Transverse colon (tissue), 4 donors: ENCODE results near the gene OR2L2. TPM values are rescaled to one million over a fixed set of nuclear protein-coding genes. Genes with fewer than 3 reads are reported as not detected.

ENCODE experiments used
- DNase-seq: peaks from one replicate; pipeline ENCODE4 v3.0.0-alpha.2; 2019
- H3K27ac ChIP-seq, 4 donors: fragments of 200-600 bp; sonication (generic); 2 replicates each; pipeline ENCODE4 v1.5.1; 2016 to 2018; ENCODE audit warnings: inconsistent platforms in 4 of 4
- H3K27me3 ChIP-seq: fragments of 200-600 bp; sonication (generic); 2 replicates; pipeline ENCODE4 v1.5.1; 2017; ENCODE audit warnings: inconsistent platforms
- H3K36me3 ChIP-seq, 4 donors: fragments of 200-600 bp; sonication (generic); 2 replicates each; pipeline ENCODE4 v1.5.1; 2017 to 2019; ENCODE audit warnings: inconsistent platforms in 4 of 4
- H3K4me1 ChIP-seq, 4 donors: fragments of 200-600 bp; sonication (generic); 2 replicates each; pipeline ENCODE4 v1.5.1; 2017 to 2020; ENCODE audit warnings: inconsistent platforms in 4 of 4
- H3K4me3 ChIP-seq, 4 donors: fragments of 200-600 bp; sonication (generic); 1 replicate in 1 of 4; 2 replicates in 3 of 4; pipeline versions ENCODE4 v1.5.1 to v1.6.1; 2017 to 2019; ENCODE audit warnings: inconsistent platforms in 4 of 4
- H3K9me3 ChIP-seq, 2 donors: fragments of 200-600 bp; sonication (generic); 2 replicates each; pipeline ENCODE4 v1.5.1; 2017 to 2019; ENCODE audit warnings: inconsistent platforms in 2 of 2
- CTCF ChIP-seq, 5 experiments: fragments of 200-600 bp in 3 of 5; fragments of 450-650 bp in 2 of 5; sonication (generic) in 3 of 5; IDR thresholded peaks; 1 replicate in 2 of 5; 2 replicates in 3 of 5; pipeline ENCODE4 v1.5.1; 2016 to 2017; ENCODE audit warnings: antibody characterized with exemption in 5 of 5, inconsistent platforms in 3 of 5, mild to moderate bottlenecking in 2 of 5, moderate library complexity in 1 of 5
- EP300 ChIP-seq: sonication (generic); formaldehyde crosslinking; IDR thresholded peaks from one replicate; pipeline ENCODE4 v1.6.1; 2017; ENCODE audit warnings: antibody characterized with exemption, low read depth
- POLR2A ChIP-seq: fragments of 450-650 bp; IDR thresholded peaks from one replicate; pipeline ENCODE4 v1.6.1; 2016; ENCODE audit warnings: antibody characterized with exemption, mild to moderate bottlenecking, moderate library complexity
- POLR2AphosphoS5 ChIP-seq, 3 donors: sonication (generic); formaldehyde crosslinking; IDR thresholded peaks; one replicate each; pipeline ENCODE4 v1.6.1; 2016; ENCODE audit warnings: antibody characterized with exemption in 3 of 3
- WGBS, 2 donors: methylation state at CpG; one replicate each; pipeline ENCODE4 v1.1.5; 2018; ENCODE audit warnings: low coverage in 1 of 2; 5-methylcytosine and 5-hydroxymethylcytosine counted together
- in situ Hi-C, 4 donors: fragments of 200-750 bp; cut with MboI; loops; one replicate each; pipeline versions ENCODE4 v1.15.0 to v1.15.1; 2017; ENCODE audit warnings: low sequenced_read_pairs in 3 of 4, low pct_ligation_motif_present in 1 of 4, low pct_unique_long_range_greater_than_20kb in 1 of 4
- intact Hi-C: fragments of 100-400 bp; cut with DNase I; formaldehyde crosslinking; loops from one replicate; pipeline ENCODE4 v1.15.1; 2023; ENCODE audit warnings: low total_unique reads
- total RNA-seq, 4 donors: library from RNA; depleted of rRNA; stranded (reverse); fragments of >200 nt; gene quantifications; one replicate each; pipeline ENCODE4 v1.1.0, GENCODE V29; 2016

OR2L2 gene
- 1 to 10 TPM in 1 of 4 donors, under 1 TPM in 1, not detected in 2; 0.16 to 1.5 TPM for total RNA-seq

GRCh38 chr1:248029770-248030169 is at the start of gene OR2L2:
Gene OR2L2 (plus strand): TSS chr1:248030070. CDS start chr1:248038268, 8,198 bp downstream.
- WGBS, 2 donors: 44 to 45% methylated on average over 2 of the region's 2 CpGs
- Histone ChIP-seq H3K27ac (no peak within 1 kb of the TSS), H3K4me1 (no peaks in the 10 kb centered on the region), H3K36me3 (no peaks in the 10 kb centered on the region), H3K27me3 (no peaks in the 10 kb centered on the region), H3K4me3 (no peak within 1 kb of the TSS), H3K9me3 (peaks cover 10 to 11% of the 10 kb centered on the region in 2 donors)
- intact Hi-C loops: no loop called here
- in situ Hi-C loops: no loop called here
- no peak for DNase-seq
- TF ChIP-seq POLR2A (no peak), EP300 (no peak), POLR2AphosphoS5 (IDR thresholded peaks at IDR 0.05) (no peak), CTCF (IDR thresholded peaks at IDR 0.05) (no peak)

- TF ChIP-seq EP300: no peak
- TF ChIP-seq POLR2AphosphoS5 (IDR thresholded peaks at IDR 0.05): no peak
- TF ChIP-seq CTCF (IDR thresholded peaks at IDR 0.05): no peak
- TF ChIP-seq POLR2A: no peak
- in situ Hi-C loops: no loop called here
- H3K4me3 ChIP-seq: no peak overlapping the region
- peaks cover 0 to 5% of the 10 kb centered on the region in 2 donors for H3K9me3 ChIP-seq
- no peak for DNase-seq
- no peaks in the 10 kb centered on the region for H3K36me3 ChIP-seq
- 37 to 57% methylated on average over 2 of the region's 2 CpGs for WGBS, 2 donors
- intact Hi-C loops: no loop called here
- no peaks in the 10 kb centered on the region for H3K4me1 ChIP-seq
- no peaks in the 10 kb centered on the region for H3K27me3 ChIP-seq
- no peak overlapping the region for H3K27ac ChIP-seq
These were observed 36.9 kb upstream of the OR2L2 start for GRCh38 chr1:247992986-247993385.

- intact Hi-C loops: no loop called here
- no peak overlapping the region for H3K27ac ChIP-seq
- WGBS, 2 donors: 46 to 48% methylated on average over 2 of the region's 2 CpGs
These were observed 31.1 kb upstream of the OR2L2 start for GRCh38 chr1:247998811-247999210.

GRCh38 chr1:248000169-248000568 is 29.7 kb upstream of the OR2L2 start:
- in situ Hi-C loops: no loop called here
- TF ChIP-seq EP300: no peak
- TF ChIP-seq CTCF (IDR thresholded peaks at IDR 0.05): no peak
- TF ChIP-seq POLR2A: no peak
- TF ChIP-seq POLR2AphosphoS5 (IDR thresholded peaks at IDR 0.05): no peak

More at GRCh38 chr1:247998811-247999210, 31.1 kb upstream of the OR2L2 start:
- Histone ChIP-seq H3K4me1 (no peaks in the 10 kb centered on the region), H3K4me3 (no peak overlapping the region), H3K27me3 (no peaks in the 10 kb centered on the region), H3K36me3 (no peaks in the 10 kb centered on the region), H3K9me3 (peaks cover 0 to 5% of the 10 kb centered on the region in 2 donors)
- in situ Hi-C loops: no loop called here
- DNase-seq: no peak
- TF ChIP-seq POLR2AphosphoS5 (IDR thresholded peaks at IDR 0.05): no peak
- no peak for TF ChIP-seq EP300
- no peak for TF ChIP-seq CTCF (IDR thresholded peaks at IDR 0.05)

More at GRCh38 chr1:248000169-248000568, 29.7 kb upstream of the OR2L2 start:
- H3K4me3 ChIP-seq: no peak overlapping the region
- H3K27ac ChIP-seq: no peak overlapping the region
- peaks cover 0 to 5% of the 10 kb centered on the region in 2 donors for H3K9me3 ChIP-seq
- H3K36me3 ChIP-seq: no peaks in the 10 kb centered on the region
- H3K27me3 ChIP-seq: no peaks in the 10 kb centered on the region
- DNase-seq: no peak
- 80 to 100% methylated on average over 1 of the region's 1 CpG for WGBS, 2 donors
- H3K4me1 ChIP-seq: no peaks in the 10 kb centered on the region
- intact Hi-C loops: no loop called here
